Upper lobe of right lung (tissue), 1 donor: Measurements from ENCODE around the gene LRRK1. TPM values are rescaled to one million over a fixed set of nuclear protein-coding genes. Genes with fewer than 3 reads are reported as not detected.
A peak's percentile ranks its signal among the peaks of the same experiment; 100 is the strongest.

ENCODE experiments used
- ATAC-seq: fragments of 200-7000 bp; cut with Tn5 transposase; one replicate; pipeline ENCODE4 v1.9.1; 2020; ENCODE audit warnings: mild to moderate bottlenecking, moderate library complexity
- DNase-seq: peaks from one replicate; pipeline ENCODE4 v3.0.0-alpha.2; 2020
- H3K27ac ChIP-seq: fragments of 200-600 bp; one replicate; pipeline ENCODE4 v1.8.0; 2022
- H3K27me3 ChIP-seq: fragments of 200-600 bp; one replicate; pipeline ENCODE4 v1.8.0; 2022; ENCODE audit warnings: mild to moderate bottlenecking
- H3K36me3 ChIP-seq: fragments of 200-600 bp; one replicate; pipeline ENCODE4 v1.8.0; 2022
- H3K4me1 ChIP-seq: fragments of 200-600 bp; one replicate; pipeline ENCODE4 v1.8.0; 2022
- H3K4me3 ChIP-seq: fragments of 200-600 bp; one replicate; pipeline ENCODE4 v1.8.0; 2022; ENCODE audit warnings: mild to moderate bottlenecking
- H3K9me3 ChIP-seq: fragments of 200-600 bp; one replicate; pipeline ENCODE4 v1.8.0; 2022
- CTCF ChIP-seq: fragments of 200-600 bp; IDR thresholded peaks from one replicate; pipeline ENCODE4 v1.8.0; 2022; ENCODE audit warnings: antibody characterized with exemption
- intact Hi-C: fragments of 100-400 bp; cut with DNase I; formaldehyde crosslinking; loops from one replicate; pipeline ENCODE4 v1.11.0; 2022
- total RNA-seq: library from RNA; stranded (reverse); fragmentation: NEBNext Ultra II Directional; extraction: Animal tissue kit (Norgen Biotek cat#: 25700); gene quantifications from one replicate; pipeline ENCODE4 v1.2.1, GENCODE V29; 2021
- donor health status: DM: no; HTN: yes; CAD: no; lungs with severe emphysema.

The LRRK1 gene
- total RNA-seq, 1 donor from 2014 or later, result 22.6 TPM

DNA sequence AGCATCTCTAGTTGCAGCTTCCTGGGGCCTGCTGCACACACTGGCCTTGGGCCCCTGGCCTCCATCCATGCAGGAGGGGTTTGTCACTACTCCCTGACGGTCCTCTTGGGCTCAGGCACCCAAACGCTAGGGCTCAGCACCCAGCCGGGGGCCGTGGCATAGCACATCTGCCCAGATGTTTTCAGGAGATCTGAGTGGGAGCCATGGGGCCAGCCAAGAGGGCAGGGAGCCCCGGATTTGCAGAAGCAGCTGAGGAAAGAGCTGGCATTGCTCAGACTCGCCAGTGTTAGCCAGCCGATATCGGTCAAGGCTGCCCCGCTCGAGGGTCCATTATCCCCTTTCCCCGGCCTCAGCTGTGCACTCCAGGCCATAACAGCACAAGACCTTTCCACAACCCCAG is 41.0 kb upstream of the LRRK1 start:
- Histone ChIP-seq H3K27ac (no peak overlapping the region), H3K4me3 (no peak overlapping the region), H3K27me3 (peaks cover 41% of the 10 kb centered on the region), H3K4me1 (no peaks in the 10 kb centered on the region), H3K36me3 (no peaks in the 10 kb centered on the region), H3K9me3 (no peaks in the 10 kb centered on the region)
- intact Hi-C loops, result loop anchor here (10.0 kb wide), 1 partner anchor 243 kb away; no protein-coding TSS in a partner anchor
- no peak for TF ChIP-seq CTCF
- DNase-seq, result no peak
- no peak for ATAC-seq

- intact Hi-C loops, result loop anchor here (10.0 kb wide), 1 partner anchor 244 kb away; no protein-coding TSS in a partner anchor
- Histone ChIP-seq H3K4me3 (peak overlapping the region; percentile 45), H3K9me3 (no peaks in the 10 kb centered on the region), H3K27me3 (peaks cover 42% of the 10 kb centered on the region), H3K36me3 (no peaks in the 10 kb centered on the region), H3K27ac (no peak overlapping the region), H3K4me1 (no peaks in the 10 kb centered on the region)
- DNase-seq (no peak), ATAC-seq (no peak)
- TF ChIP-seq CTCF, result no peak
Measured at GRCh38 chr15:100878648-100879047, 40.5 kb upstream of the LRRK1 start.

DNA sequence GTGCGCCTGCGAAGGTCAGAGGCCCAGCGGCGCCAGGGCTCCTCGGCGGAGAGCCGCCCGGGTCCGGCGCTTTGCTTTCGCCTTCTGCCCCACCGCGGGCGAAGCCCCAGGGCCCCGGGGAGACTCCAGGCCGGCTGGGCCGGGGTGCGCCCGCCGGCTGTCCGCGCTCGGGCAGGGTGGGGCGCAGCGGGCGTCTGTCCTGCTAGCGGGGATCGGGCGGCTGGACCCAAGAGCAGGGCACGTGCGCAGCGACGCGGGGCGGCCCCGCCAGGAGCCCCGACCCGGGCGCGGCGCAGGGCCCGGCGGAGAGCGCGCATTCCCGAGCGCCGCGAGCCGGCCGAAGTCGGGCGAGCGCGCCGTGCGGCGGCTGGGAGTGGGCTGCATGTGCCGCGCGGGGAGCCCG is 40.1 kb upstream of the LRRK1 start:
- Histone ChIP-seq H3K27me3 (peaks cover 46% of the 10 kb centered on the region), H3K4me1 (no peaks in the 10 kb centered on the region), H3K36me3 (no peaks in the 10 kb centered on the region), H3K4me3 (peak overlapping the region; percentile 45), H3K27ac (no peak overlapping the region), H3K9me3 (no peaks in the 10 kb centered on the region)
- ATAC-seq, result peak; percentile 26
- no peak for DNase-seq
- intact Hi-C loops, result loop anchor here (10.0 kb wide), 1 partner anchor 244 kb away; no protein-coding TSS in a partner anchor
- no peak for TF ChIP-seq CTCF

DNA sequence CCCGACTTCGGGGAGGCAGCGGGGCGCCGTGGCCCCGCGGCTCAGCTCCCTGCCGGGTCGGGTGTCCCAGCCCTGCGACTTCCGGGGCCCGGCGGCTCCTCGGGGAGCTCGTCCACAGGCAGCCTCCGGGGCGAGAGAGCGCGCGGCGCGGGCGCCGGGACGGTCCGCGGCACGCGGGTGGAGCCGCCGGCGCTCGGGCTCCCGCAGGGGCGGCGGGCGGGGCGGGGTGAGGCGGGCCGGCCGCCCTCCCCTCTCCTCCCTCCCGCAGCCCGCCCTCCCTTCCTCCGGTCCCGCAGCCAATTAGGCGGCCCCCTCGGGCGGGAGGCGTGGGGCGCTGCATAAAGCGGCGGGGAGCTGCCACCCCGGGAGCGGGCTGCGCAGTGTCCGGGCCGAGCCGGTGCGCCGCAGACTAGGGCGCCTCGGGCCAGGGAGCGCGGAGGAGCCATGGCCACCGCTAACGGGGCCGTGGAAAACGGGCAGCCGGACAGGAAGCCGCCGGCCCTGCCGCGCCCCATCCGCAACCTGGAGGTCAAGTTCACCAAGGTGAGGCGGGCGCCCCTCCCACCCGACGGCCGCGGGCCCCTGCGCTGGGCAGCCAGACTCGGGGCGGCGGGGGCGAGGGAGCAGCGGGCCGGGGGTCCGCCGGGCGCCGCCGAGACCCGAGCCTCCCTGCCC is 39.6 kb upstream of the LRRK1 start, which contains the start of gene ALDH1A3:
ALDH1A3 (plus strand) TSS at position 368 of the 675 bp plus-strand sequence; CDS start at position 445, 77 bp downstream.
- Histone ChIP-seq H3K4me1 (no peaks in the 10 kb centered on the region), H3K27me3 (peaks cover 49% of the 10 kb centered on the region), H3K27ac (no peak within 1 kb of the TSS), H3K9me3 (no peaks in the 10 kb centered on the region), H3K36me3 (no peaks in the 10 kb centered on the region), H3K4me3 (peak within 1 kb of the TSS; percentile 45)
- TF ChIP-seq CTCF, result no peak
- intact Hi-C loops, result loop anchor here (10.0 kb wide), 1 partner anchor 245 kb away; no protein-coding TSS in a partner anchor
- DNase-seq (no peak), ATAC-seq (peak; percentile 80)

GRCh38 chr15:100880139-100880896 is 38.8 kb upstream of the LRRK1 start:
- Histone ChIP-seq H3K9me3 (no peaks in the 10 kb centered on the region), H3K36me3 (no peaks in the 10 kb centered on the region), H3K4me3 (peak overlapping the region; percentile 45), H3K27ac (no peak overlapping the region), H3K4me1 (no peaks in the 10 kb centered on the region), H3K27me3 (peaks cover 54% of the 10 kb centered on the region)
- ATAC-seq, result peak; percentile 5
- no peak for DNase-seq
- intact Hi-C loops, result no loop called here
- TF ChIP-seq CTCF, result no peak
